Pancreas (tissue), 10 donors: Measurements from ENCODE around the gene IGF1. TPM values are rescaled to one million over a fixed set of nuclear protein-coding genes. Genes with fewer than 3 reads are reported as not detected.
"Not testable (repeated sequence)": the region's sequence is repeated elsewhere in the genome, so short reads cannot be mapped to it uniquely, and the experiment has no call there.

ENCODE experiments used
- ATAC-seq, 4 donors: fragments of 200-7000 bp; cut with Tn5 transposase; one replicate each; pipeline versions ENCODE4 v1.8.0 to v1.9.1; 2020; ENCODE audit warnings: mild to moderate bottlenecking in 4 of 4, moderate library complexity in 4 of 4
- DNase-seq, 6 donors: peaks; one replicate each; pipeline ENCODE4 v3.0.0-alpha.2; 2020
- FAIRE-seq: peaks from 2 replicates; lab custom pipeline; 2012; peaks lifted over from hg19 to GRCh38; lab: Jason Lieb, UNC
- H3K27ac ChIP-seq, 4 donors: fragments of 200-600 bp; sonication (generic); 1 replicate in 3 of 4; 2 replicates in 1 of 4; pipeline versions ENCODE4 v1.5.0 to v1.8.0; 2020
- H3K27me3 ChIP-seq, 4 donors: fragments of 200-600 bp; one replicate each; pipeline ENCODE4 v1.8.0; 2021
- H3K36me3 ChIP-seq, 3 donors: fragments of 200-600 bp; sonication (generic) in 1 of 3; one replicate each; pipeline versions ENCODE4 v1.5.0 to v1.8.0; 2020 to 2021
- H3K4me1 ChIP-seq, 3 donors: fragments of 200-600 bp; one replicate each; pipeline ENCODE4 v1.8.0; 2021
- H3K4me3 ChIP-seq, 4 donors: fragments of 200-600 bp; sonication (generic) in 2 of 4; one replicate each; pipeline versions ENCODE4 v1.5.0 to v1.8.0; 2020 to 2021
- H3K9me3 ChIP-seq, 4 donors: fragments of 200-600 bp; one replicate each; pipeline ENCODE4 v1.8.0; 2021
- CTCF ChIP-seq, 4 donors: fragments of 200-600 bp; sonication (generic) in 3 of 4; IDR thresholded peaks; one replicate each; pipeline versions ENCODE4 v1.5.0 to v1.8.0; 2021; ENCODE audit warnings: antibody characterized with exemption in 4 of 4
- WGBS, 2 donors: extraction: QIAGEN DNeasy Blood & Tissue Kit; methylation state at CpG; one replicate each; pipeline ENCODE4 v1.1.7; 2013; 5-methylcytosine and 5-hydroxymethylcytosine counted together
- intact Hi-C, 3 donors: fragments of 100-400 bp; cut with DNase I; formaldehyde crosslinking; loops; one replicate each; pipeline versions ENCODE4 v1.11.1 to v1.14.2; 2022
- polyA plus RNA-seq, 2 donors: library from polyadenylated mRNA; stranded (reverse); fragments of 200-250 nt; gene quantifications; one replicate each; pipeline ENCODE4 v1.2.3, GENCODE V29; 2013
- total RNA-seq, 6 donors: library from RNA; stranded (reverse); fragmentation: NEBNext Ultra II Directional in 4 of 6; extraction: Animal tissue kit (Norgen Biotek cat#: 25700) in 4 of 6; gene quantifications; one replicate each; pipeline versions ENCODE4 v1.2.1 to v1.2.4, GENCODE V29; 2021 to 2023
- donor health status: healthy with polysubstance abuse.
- donor health status: DM: no; HTN: no; CAD: no; lungs with moderate emphysema.
- donor health status: DM: no; HTN: no; CAD: no.
- donor health status: control.
- donor health status: control.
- donor health status: Bipolar disorder and iron deficiency.
- donor health status: DM: yes; HTN: yes; CAD: no.
- donor health status: DM: no; HTN: no; CAD: no.
- donor health status: DM: no; HTN: no; CAD: no.
- donor health status: DM: yes; HTN: yes; CAD: no.

The IGF1 gene
- total and polyA plus RNA-seq, 8 donors: 1.5 to 23.8 (median 4.6) TPM

DNA sequence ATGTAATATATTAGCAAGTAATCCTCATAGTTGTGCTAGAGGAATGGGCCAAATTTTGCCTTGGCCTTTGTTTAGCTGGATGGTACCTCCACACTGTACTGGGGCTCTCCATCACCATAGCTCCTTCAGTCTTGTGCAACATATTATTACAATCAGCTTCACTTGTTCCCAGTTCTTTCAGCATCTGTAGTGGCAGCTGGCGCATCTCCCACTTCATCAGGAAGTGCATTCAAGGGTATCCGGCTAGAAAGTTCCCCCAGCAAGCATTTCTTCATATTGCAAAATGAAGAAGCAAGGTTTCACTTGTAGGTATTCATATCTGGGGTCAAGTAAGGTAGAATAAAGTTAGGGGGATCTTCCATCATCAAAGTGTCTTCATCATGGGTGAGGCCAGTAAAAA is 123.7 kb downstream of the IGF1 start:
- no peak for DNase-seq
- ATAC-seq: no peak
- H3K9me3 ChIP-seq: no peaks in the 10 kb centered on the region
- no peak overlapping the region for H3K4me3 ChIP-seq
- no peak for FAIRE-seq
- H3K27me3 ChIP-seq: no peaks in the 10 kb centered on the region
- no peak overlapping the region for H3K27ac ChIP-seq
- no peaks in the 10 kb centered on the region for H3K4me1 ChIP-seq
- intact Hi-C loops: no loop called here
- no peaks in the 10 kb centered on the region for H3K36me3 ChIP-seq
- 88 to 91% methylated on average over 2 of the region's 2 CpGs for WGBS, 2 donors
- TF ChIP-seq CTCF (IDR thresholded peaks at IDR 0.05): no peak

GRCh38 chr12:102354281-102354680 is 126.1 kb downstream of the IGF1 start:
- H3K36me3 ChIP-seq, DNase-seq, H3K27ac ChIP-seq, FAIRE-seq, H3K4me3 ChIP-seq, H3K27me3 ChIP-seq, intact Hi-C loops, H3K9me3 ChIP-seq, ATAC-seq, H3K4me1 ChIP-seq: not testable (repeated sequence)
- 88 to 91% methylated on average over 1 of the region's 1 CpG for WGBS, 2 donors

GRCh38 chr12:102351322-102351721 is 129.0 kb downstream of the IGF1 start:
- no peak for FAIRE-seq
- 75 to 78% methylated on average over 4 of the region's 4 CpGs for WGBS, 2 donors

DNA sequence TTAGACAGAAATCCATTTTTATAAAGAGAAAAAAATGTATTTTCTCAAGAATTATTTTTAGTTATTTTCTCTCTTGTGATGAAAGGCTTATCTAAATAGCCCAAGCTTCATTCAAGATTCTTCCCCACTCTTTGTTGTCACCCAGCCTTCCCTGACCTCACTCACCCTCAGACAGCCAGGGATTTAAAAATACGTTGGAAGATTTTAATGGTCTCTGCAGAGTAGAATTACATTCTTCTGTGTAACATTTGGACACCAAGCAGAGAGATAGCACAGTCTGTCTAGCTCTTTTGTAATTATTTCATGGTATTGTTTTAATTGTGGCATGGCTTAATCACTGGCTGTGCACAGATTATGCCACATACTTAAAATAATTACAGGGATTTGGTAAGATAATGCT is 130.3 kb downstream of the IGF1 start:
- DNase-seq (no peak), ATAC-seq (no peak), FAIRE-seq (no peak)
- H3K4me3 ChIP-seq: no peak overlapping the region
- TF ChIP-seq CTCF (IDR thresholded peaks at IDR 0.05): no peak
- H3K27ac ChIP-seq: no peak overlapping the region
- 42 to 43% methylated on average over 1 of the region's 1 CpG for WGBS, 2 donors
- H3K27me3 ChIP-seq: no peaks in the 10 kb centered on the region
- no peaks in the 10 kb centered on the region for H3K36me3 ChIP-seq
- intact Hi-C loops: no loop called here
- no peaks in the 10 kb centered on the region for H3K4me1 ChIP-seq
- H3K9me3 ChIP-seq: no peaks in the 10 kb centered on the region

More at GRCh38 chr12:102351322-102351721, 129.0 kb downstream of the IGF1 start:
- DNase-seq (no peak), ATAC-seq (no peak)
- intact Hi-C loops: no loop called here
- H3K27me3 ChIP-seq: no peaks in the 10 kb centered on the region
- H3K4me3 ChIP-seq: no peak overlapping the region
- no peaks in the 10 kb centered on the region for H3K9me3 ChIP-seq
- no peaks in the 10 kb centered on the region for H3K4me1 ChIP-seq
- H3K36me3 ChIP-seq: no peaks in the 10 kb centered on the region
- H3K27ac ChIP-seq: no peak overlapping the region
- TF ChIP-seq CTCF (IDR thresholded peaks at IDR 0.05): no peak

- DNase-seq: no peak
- H3K4me3 ChIP-seq: no peak overlapping the region
- FAIRE-seq: no peak
- H3K27ac ChIP-seq: no peak overlapping the region
- H3K4me1 ChIP-seq: peaks cover 0 to 4% (median 0%) of the 10 kb centered on the region in 3 donors
- 59 to 73% methylated on average over 2 of the region's 2 CpGs for WGBS, 2 donors
- intact Hi-C loops: no loop called here
- ATAC-seq: no peak
- H3K36me3 ChIP-seq: no peaks in the 10 kb centered on the region
- no peak for TF ChIP-seq CTCF (IDR thresholded peaks at IDR 0.05)
- H3K9me3 ChIP-seq: no peaks in the 10 kb centered on the region
- H3K27me3 ChIP-seq: no peaks in the 10 kb centered on the region
Observed at GRCh38 chr12:102349079-102349478, 131.3 kb downstream of the IGF1 start.
